ENCODE measurements around the gene ACR.

The ACR gene

GRCh38 chr22:50705851-50706351, 32.1 kb upstream of the ACR start:
- no peak for DNase-seq (ENCODE audit: extremely low spot score)
- CTCF ChIA-PET, result no interaction called here
- no peak for TF ChIP-seq TARDBP (IDR thresholded peaks at IDR 0.05)
- no peak for TF ChIP-seq NFRKB (IDR thresholded peaks at IDR 0.05)
- TF ChIP-seq, protein P1, sequence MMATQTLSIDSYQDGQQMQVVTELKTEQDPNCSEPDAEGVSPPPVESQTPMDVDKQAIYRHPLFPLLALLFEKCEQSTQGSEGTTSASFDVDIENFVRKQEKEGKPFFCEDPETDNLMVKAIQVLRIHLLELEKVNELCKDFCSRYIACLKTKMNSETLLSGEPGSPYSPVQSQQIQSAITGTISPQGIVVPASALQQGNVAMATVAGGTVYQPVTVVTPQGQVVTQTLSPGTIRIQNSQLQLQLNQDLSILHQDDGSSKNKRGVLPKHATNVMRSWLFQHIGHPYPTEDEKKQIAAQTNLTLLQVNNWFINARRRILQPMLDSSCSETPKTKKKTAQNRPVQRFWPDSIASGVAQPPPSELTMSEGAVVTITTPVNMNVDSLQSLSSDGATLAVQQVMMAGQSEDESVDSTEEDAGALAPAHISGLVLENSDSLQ (IDR thresholded peaks at IDR 0.05), result no peak
- TF ChIP-seq FOXM1 (IDR thresholded peaks at IDR 0.05; ENCODE audit: borderline replicate concordance), result no peak
- no peak for TF ChIP-seq CTBP1 (IDR thresholded peaks at IDR 0.05; ENCODE audit: borderline replicate concordance)
- TF ChIP-seq ELF4 (IDR thresholded peaks at IDR 0.05), result no peak
- no peak for TF ChIP-seq SUZ12 (IDR thresholded peaks at IDR 0.05)
- no peak for TF ChIP-seq BHLHE40 (IDR thresholded peaks at IDR 0.05; ENCODE audit: borderline replicate concordance)
- no peak for TF ChIP-seq ZNF384 (IDR thresholded peaks at IDR 0.05)
- TF ChIP-seq HDGF (IDR thresholded peaks at IDR 0.05; ENCODE audit: borderline replicate concordance), result no peak
- no peak for TF ChIP-seq ARNT (IDR thresholded peaks at IDR 0.05)
- no peak for TF ChIP-seq FOXA1 (IDR thresholded peaks at IDR 0.05)
- no peak for TF ChIP-seq LEF1 (IDR thresholded peaks at IDR 0.05; ENCODE audit: borderline replicate concordance)
- no peak for TF ChIP-seq L3MBTL2 (conservative IDR thresholded peaks at IDR 0.05)
- TF ChIP-seq FOXK2 (IDR thresholded peaks at IDR 0.05), result no peak
- TF ChIP-seq SP1 (IDR thresholded peaks at IDR 0.05), result no peak
- POLR2A ChIA-PET, result no interaction called here

GRCh38 chr22:50706481-50707125, 31.4 kb upstream of the ACR start:
- CTCF ChIA-PET, result no interaction called here
- TF ChIP-seq NFRKB (IDR thresholded peaks at IDR 0.05), result no peak
- no peak for TF ChIP-seq FOXA1 (IDR thresholded peaks at IDR 0.05)
- TF ChIP-seq SUZ12 (IDR thresholded peaks at IDR 0.05), result no peak
- no peak for TF ChIP-seq HDGF (IDR thresholded peaks at IDR 0.05; ENCODE audit: borderline replicate concordance)
- TF ChIP-seq FOXK2 (IDR thresholded peaks at IDR 0.05), result no peak
- no peak for TF ChIP-seq BHLHE40 (IDR thresholded peaks at IDR 0.05; ENCODE audit: borderline replicate concordance)
- no peak for TF ChIP-seq ARNT (IDR thresholded peaks at IDR 0.05)
- TF ChIP-seq CTBP1 (IDR thresholded peaks at IDR 0.05; ENCODE audit: borderline replicate concordance), result no peak
- no peak for TF ChIP-seq TARDBP (IDR thresholded peaks at IDR 0.05)
- no peak for TF ChIP-seq ELF4 (IDR thresholded peaks at IDR 0.05)
- TF ChIP-seq FOXM1 (IDR thresholded peaks at IDR 0.05; ENCODE audit: borderline replicate concordance), result no peak
- no peak for TF ChIP-seq L3MBTL2 (conservative IDR thresholded peaks at IDR 0.05)
- TF ChIP-seq, protein P1 (IDR thresholded peaks at IDR 0.05), result no peak
- no peak for TF ChIP-seq ZNF384 (IDR thresholded peaks at IDR 0.05)
- no peak for TF ChIP-seq SP1 (IDR thresholded peaks at IDR 0.05)
- no peak for TF ChIP-seq LEF1 (IDR thresholded peaks at IDR 0.05; ENCODE audit: borderline replicate concordance)
- POLR2A ChIA-PET, result no interaction called here

DNA sequence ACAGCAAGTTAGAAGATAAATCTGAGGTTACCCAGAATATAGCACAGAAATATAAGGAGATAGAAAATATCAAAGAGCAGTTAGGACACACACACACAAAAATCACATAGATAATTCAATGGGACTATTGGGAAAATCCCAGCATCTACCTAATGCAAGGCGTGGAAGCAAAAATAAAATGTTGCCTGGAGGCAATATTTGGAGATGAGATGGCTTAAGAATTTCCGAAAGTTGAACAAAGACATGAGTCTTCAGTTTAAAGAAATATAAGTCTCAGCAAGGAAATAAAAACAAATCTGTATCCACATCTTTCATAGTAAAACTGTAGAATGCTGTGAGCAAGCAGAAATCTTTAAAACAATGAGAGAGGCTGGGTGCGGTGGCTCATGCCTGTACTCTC, 29.5 kb upstream of the ACR start:
- DNase-seq (ENCODE audit: extremely low spot score), result no peak
- ChIA-PET CTCF (no interaction called here), POLR2A (no interaction called here)
- no peak for TF ChIP-seq SUZ12 (IDR thresholded peaks at IDR 0.05)
- TF ChIP-seq NFRKB (IDR thresholded peaks at IDR 0.05), result no peak
- no peak for TF ChIP-seq LEF1 (IDR thresholded peaks at IDR 0.05; ENCODE audit: borderline replicate concordance)
- no peak for TF ChIP-seq BHLHE40 (IDR thresholded peaks at IDR 0.05; ENCODE audit: borderline replicate concordance)
- TF ChIP-seq, protein P1 (IDR thresholded peaks at IDR 0.05), result no peak
- no peak for TF ChIP-seq FOXK2 (IDR thresholded peaks at IDR 0.05)
- no peak for TF ChIP-seq L3MBTL2 (conservative IDR thresholded peaks at IDR 0.05)
- no peak for TF ChIP-seq FOXM1 (IDR thresholded peaks at IDR 0.05; ENCODE audit: borderline replicate concordance)
- no peak for TF ChIP-seq ARNT (IDR thresholded peaks at IDR 0.05)
- TF ChIP-seq TARDBP (IDR thresholded peaks at IDR 0.05), result no peak
- TF ChIP-seq SP1 (IDR thresholded peaks at IDR 0.05), result no peak

More at GRCh38 chr22:50706481-50707125, 31.4 kb upstream of the ACR start:
- DNase-seq (ENCODE audit: extremely low spot score), result no peak

DNA sequence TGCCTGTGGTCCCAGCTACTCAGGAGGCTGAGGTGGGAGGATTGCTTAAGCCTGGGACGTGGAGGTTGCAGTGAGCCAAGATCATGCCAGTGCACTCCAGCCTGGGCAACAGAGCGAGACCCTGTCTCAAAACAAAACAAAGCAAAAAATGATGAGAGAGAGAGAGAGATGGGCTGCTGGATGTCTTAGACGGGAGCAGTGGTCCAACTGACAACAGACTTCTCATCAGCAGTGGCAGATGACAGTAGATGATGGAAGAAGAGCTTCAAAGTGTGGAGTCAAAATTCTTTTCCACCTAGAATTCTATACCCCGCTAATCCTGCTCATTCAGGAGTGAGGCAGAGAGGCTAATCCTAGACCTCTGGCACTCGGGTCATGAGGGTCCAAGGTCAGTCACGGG, 29.0 kb upstream of the ACR start:
- no peak for DNase-seq (ENCODE audit: extremely low spot score)
- TF ChIP-seq SP1 (IDR thresholded peaks at IDR 0.05) (no peak), FOXM1 (IDR thresholded peaks at IDR 0.05; ENCODE audit: borderline replicate concordance) (no peak), FOXA1 (IDR thresholded peaks at IDR 0.05) (no peak), ARNT (IDR thresholded peaks at IDR 0.05) (no peak), NFRKB (IDR thresholded peaks at IDR 0.05) (no peak), HDGF (IDR thresholded peaks at IDR 0.05; ENCODE audit: borderline replicate concordance) (no peak), BHLHE40 (IDR thresholded peaks at IDR 0.05; ENCODE audit: borderline replicate concordance) (no peak), ZNF384 (IDR thresholded peaks at IDR 0.05) (no peak), CTBP1 (IDR thresholded peaks at IDR 0.05; ENCODE audit: borderline replicate concordance) (no peak), TARDBP (IDR thresholded peaks at IDR 0.05) (no peak), ELF4 (IDR thresholded peaks at IDR 0.05) (no peak), L3MBTL2 (conservative IDR thresholded peaks at IDR 0.05) (no peak), FOXK2 (IDR thresholded peaks at IDR 0.05) (no peak), LEF1 (IDR thresholded peaks at IDR 0.05; ENCODE audit: borderline replicate concordance) (no peak), SUZ12 (IDR thresholded peaks at IDR 0.05) (no peak)
- TF ChIP-seq, protein P1 (IDR thresholded peaks at IDR 0.05), result no peak
- POLR2A ChIA-PET, result no interaction called here
- CTCF ChIA-PET, result interaction anchor here (0.8 kb wide), 1 partner anchor 66 kb away, joined by 4 read pairs; no protein-coding TSS in a partner anchor

DNA sequence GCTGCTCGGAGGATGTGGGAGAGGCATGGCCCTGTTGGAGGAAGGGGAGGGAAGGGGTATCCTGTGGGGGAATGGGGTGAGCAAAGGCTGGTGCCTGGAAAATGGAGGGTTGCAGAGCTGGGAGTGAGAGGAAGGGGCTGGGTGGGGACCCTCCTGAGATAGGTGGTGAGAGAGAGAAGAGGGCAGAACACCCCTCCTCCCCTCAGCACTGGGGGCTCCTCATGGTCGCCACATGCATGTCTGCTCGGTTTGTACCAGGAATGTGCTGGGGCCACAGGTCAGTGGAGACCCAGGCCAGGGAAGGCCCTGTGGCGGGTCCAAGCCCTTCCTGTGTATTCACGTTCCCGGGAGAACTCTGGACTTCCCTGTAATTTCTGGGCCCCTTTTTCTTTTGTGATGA, 27.8 kb upstream of the ACR start:
- TF ChIP-seq NFRKB (IDR thresholded peaks at IDR 0.05) (no peak), FOXM1 (IDR thresholded peaks at IDR 0.05; ENCODE audit: borderline replicate concordance) (no peak), FOXA1 (IDR thresholded peaks at IDR 0.05) (no peak), BHLHE40 (IDR thresholded peaks at IDR 0.05; ENCODE audit: borderline replicate concordance) (no peak), L3MBTL2 (conservative IDR thresholded peaks at IDR 0.05) (no peak), FOXK2 (IDR thresholded peaks at IDR 0.05) (no peak), SUZ12 (IDR thresholded peaks at IDR 0.05) (no peak), CTBP1 (IDR thresholded peaks at IDR 0.05; ENCODE audit: borderline replicate concordance) (no peak), ARNT (IDR thresholded peaks at IDR 0.05) (no peak), ZNF384 (IDR thresholded peaks at IDR 0.05) (no peak), LEF1 (IDR thresholded peaks at IDR 0.05; ENCODE audit: borderline replicate concordance) (no peak), HDGF (IDR thresholded peaks at IDR 0.05; ENCODE audit: borderline replicate concordance) (no peak), ELF4 (IDR thresholded peaks at IDR 0.05) (no peak), SP1 (IDR thresholded peaks at IDR 0.05) (no peak), TARDBP (IDR thresholded peaks at IDR 0.05) (no peak)
- TF ChIP-seq, protein P1 (IDR thresholded peaks at IDR 0.05), result no peak
- no peak for DNase-seq (ENCODE audit: extremely low spot score)
- POLR2A ChIA-PET, result no interaction called here
- CTCF ChIA-PET, result no interaction called here
